HFFc6 (cell line): ENCODE results near the gene TUT4. TPM values are rescaled to one million over a fixed set of nuclear protein-coding genes. Genes with fewer than 3 reads are reported as not detected.

Source experiments
- DNase-seq: peaks from one replicate; pipeline ENCODE4 v3.0.0-alpha.2; 2018
- H3K27ac Mint-ChIP-seq: 2 replicates; pipeline ENCODE4 v1.8.0; 2020; ENCODE audit warnings: mild to moderate bottlenecking, mixed read lengths
- H3K27me3 Mint-ChIP-seq: 2 replicates; pipeline ENCODE4 v1.8.0; 2021; ENCODE audit warnings: mild to moderate bottlenecking, moderate library complexity, mixed read lengths; ENCODE audit not compliant: insufficient read depth
- H3K36me3 Mint-ChIP-seq: 2 replicates; pipeline ENCODE4 v1.8.0; 2021; ENCODE audit warnings: low read depth, mixed read lengths
- H3K4me1 Mint-ChIP-seq: 2 replicates; pipeline ENCODE4 v1.8.0; 2020; ENCODE audit warnings: low read depth, mixed read lengths
- H3K4me3 Mint-ChIP-seq: 2 replicates; pipeline ENCODE4 v1.8.0; 2020; ENCODE audit warnings: mild to moderate bottlenecking, moderate library complexity, mixed read lengths
- H3K9me3 Mint-ChIP-seq: 2 replicates; pipeline ENCODE4 v1.8.0; 2020; ENCODE audit warnings: mild to moderate bottlenecking, mixed read lengths
- CTCF ChIP-seq: fragments of 200-600 bp; sonication (generic); IDR thresholded peaks from 2 replicates; pipeline ENCODE4 v1.5.0; 2021; ENCODE audit warnings: antibody characterized with exemption, mild to moderate bottlenecking
- long read RNA-seq: library from polyadenylated mRNA; unstranded; transcript quantifications from one replicate; pipeline ENCODE4 v2.0.0, GENCODE V29; 2019
- total RNA-seq, 6 experiments: library from RNA; stranded (reverse); fragmentation: NEBNext Ultra II Directional; extraction: Animal tissue kit (Norgen Biotek cat#: 25700); gene quantifications; 2 replicates in 1 of 6; 3 replicates in 5 of 6; pipeline ENCODE4 v1.2.3, GENCODE V29; 2021

The TUT4 gene
- 10 to 100 TPM; 24.1 to 32.0 (median 27.2) TPM for total RNA-seq
- long read RNA-seq, partial matches to known transcripts: 10 of 15 reads
- long read RNA-seq, other reads (novel, unspliced or antisense): 5 of 15 reads

GRCh38 chr1:52552505-52553361, at the start of gene TUT4:
Gene TUT4 (minus strand): TSS chr1:52553092. CDS start chr1:52526280, 26,812 bp downstream.
- H3K9me3 Mint-ChIP-seq: no peaks in the 10 kb centered on the region
- peak; percentile 55 for DNase-seq
- peak; percentile 31; the same call in 1 of the 2 replicates for TF ChIP-seq CTCF
- peaks cover 2% of the 10 kb centered on the region for H3K27me3 Mint-ChIP-seq
- H3K4me3 Mint-ChIP-seq: no peak within 1 kb of the TSS; the same call in 1 of the 2 replicates
- H3K4me1 Mint-ChIP-seq: peaks cover 38% of the 10 kb centered on the region
- peak within 1 kb of the TSS; percentile 79 for H3K27ac Mint-ChIP-seq
- no peaks in the 10 kb centered on the region for H3K36me3 Mint-ChIP-seq

GRCh38 chr1:52601991-52602855, 49.3 kb upstream of the TUT4 start, which contains the start of gene GPX7:
Gene GPX7 (plus strand): TSS chr1:52602371. CDS start chr1:52602410, 39 bp downstream.
- TF ChIP-seq CTCF: no peak
- peaks cover 27% of the 10 kb centered on the region for H3K4me1 Mint-ChIP-seq
- no peaks in the 10 kb centered on the region for H3K36me3 Mint-ChIP-seq
- peak within 1 kb of the TSS; percentile 86 for H3K4me3 Mint-ChIP-seq
- DNase-seq: peak; percentile 17
- peak within 1 kb of the TSS; percentile 89 for H3K27ac Mint-ChIP-seq
- H3K27me3 Mint-ChIP-seq: peaks cover 2% of the 10 kb centered on the region
- H3K9me3 Mint-ChIP-seq: no peaks in the 10 kb centered on the region

GRCh38 chr1:52601519-52601918, 48.6 kb upstream of the TUT4 start:
- no peaks in the 10 kb centered on the region for H3K9me3 Mint-ChIP-seq
- H3K27ac Mint-ChIP-seq: peak overlapping the region; percentile 76
- H3K27me3 Mint-ChIP-seq: peaks cover 2% of the 10 kb centered on the region
- H3K36me3 Mint-ChIP-seq: no peaks in the 10 kb centered on the region
- no peak for DNase-seq
- no peak for TF ChIP-seq CTCF
- peaks cover 27% of the 10 kb centered on the region for H3K4me1 Mint-ChIP-seq
- peak overlapping the region; percentile 75 for H3K4me3 Mint-ChIP-seq

- H3K36me3 Mint-ChIP-seq: no peaks in the 10 kb centered on the region
- H3K27me3 Mint-ChIP-seq: peaks cover 2% of the 10 kb centered on the region
- H3K4me3 Mint-ChIP-seq: no peak overlapping the region
- H3K9me3 Mint-ChIP-seq: no peaks in the 10 kb centered on the region
- peaks cover 27% of the 10 kb centered on the region for H3K4me1 Mint-ChIP-seq
- DNase-seq: no peak
- H3K27ac Mint-ChIP-seq: no peak overlapping the region
- TF ChIP-seq CTCF: no peak
These were observed 47.8 kb upstream of the TUT4 start for GRCh38 chr1:52600533-52601179.

GRCh38 chr1:52599236-52599635, 46.3 kb upstream of the TUT4 start:
- Mint-ChIP-seq H3K27ac (no peak overlapping the region), H3K36me3 (no peaks in the 10 kb centered on the region), H3K27me3 (peaks cover 12% of the 10 kb centered on the region), H3K4me3 (no peak overlapping the region), H3K9me3 (no peaks in the 10 kb centered on the region), H3K4me1 (peaks cover 22% of the 10 kb centered on the region)
- TF ChIP-seq CTCF: no peak
- DNase-seq: no peak
